Mesendoderm (in vitro differentiated cells): ENCODE data around the gene MCAM.
A peak's percentile ranks its signal among the peaks of the same experiment; 100 is the strongest.

Experiments
- DNase-seq: peaks from one replicate; pipeline ENCODE4 v3.0.0; 2013
- H2AK5ac ChIP-seq: 2 replicates; pipeline ENCODE4 v1.6.1; 2013; ENCODE audit warnings: low read length, inconsistent platforms
- H2BK120ac ChIP-seq: 2 replicates; pipeline ENCODE4 v1.6.1; 2013; ENCODE audit warnings: low read depth, mild to moderate bottlenecking, low read length, moderate library complexity, mixed read lengths
- H2BK15ac ChIP-seq: replicated peaks from 2 replicates; pipeline ENCODE4 v1.6.1; 2013; ENCODE audit warnings: low read depth, mild to moderate bottlenecking, moderate library complexity
- H2BK5ac ChIP-seq: 2 replicates; pipeline ENCODE4 v1.6.1; 2013; ENCODE audit warnings: low read length, inconsistent platforms
- H3K18ac ChIP-seq: 2 replicates; pipeline ENCODE4 v1.6.1; 2013; ENCODE audit warnings: mild to moderate bottlenecking, low read length, mixed read lengths
- H3K23ac ChIP-seq: one replicate; pipeline ENCODE4 v1.6.1; 2013; ENCODE audit warnings: low read length
- H3K27ac ChIP-seq: 2 replicates; pipeline ENCODE4 v1.5.1; 2013; ENCODE audit warnings: low read depth, mild to moderate bottlenecking, inconsistent platforms, low read length, moderate library complexity
- H3K27me3 ChIP-seq: 2 replicates; pipeline ENCODE4 v1.6.1; 2013; ENCODE audit warnings: low read length, control low read depth, mild to moderate bottlenecking, inconsistent platforms; ENCODE audit not compliant: insufficient read depth, poor library complexity
- H3K36me3 ChIP-seq: 2 replicates; pipeline ENCODE4 v1.6.1; 2013; ENCODE audit warnings: low read length, inconsistent platforms; ENCODE audit not compliant: control insufficient read depth, insufficient read depth
- H3K4ac ChIP-seq: one replicate; pipeline ENCODE4 v1.6.1; 2013; ENCODE audit warnings: low read depth, mild to moderate bottlenecking, low read length, moderate library complexity
- H3K4me1 ChIP-seq: 2 replicates; pipeline ENCODE4 v1.6.1; 2013; ENCODE audit warnings: low read depth, low read length, inconsistent platforms; ENCODE audit not compliant: control insufficient read depth
- H3K4me2 ChIP-seq: 2 replicates; pipeline ENCODE4 v1.6.1; 2013; ENCODE audit warnings: low read length
- H3K4me3 ChIP-seq: 2 replicates; pipeline ENCODE4 v1.5.1; 2013; ENCODE audit warnings: mild to moderate bottlenecking, low read length
- H3K56ac ChIP-seq: one replicate; pipeline ENCODE4 v1.6.1; 2013; ENCODE audit warnings: low read length
- H3K79me1 ChIP-seq: 2 replicates; pipeline ENCODE4 v1.6.1; 2013; ENCODE audit warnings: low read length, inconsistent platforms
- H3K79me2 ChIP-seq: 2 replicates; pipeline ENCODE4 v1.6.1; 2013; ENCODE audit warnings: mild to moderate bottlenecking, low read length; ENCODE audit not compliant: control insufficient read depth, insufficient read depth
- H3K9ac ChIP-seq: 2 replicates; pipeline ENCODE4 v1.6.1; 2013; ENCODE audit warnings: low read length, inconsistent platforms
- H4K5ac ChIP-seq: one replicate; pipeline ENCODE4 v1.6.1; 2013; ENCODE audit warnings: low read length
- H4K8ac ChIP-seq: one replicate; pipeline ENCODE4 v1.6.1; 2013; ENCODE audit warnings: low read depth, mild to moderate bottlenecking, control low read depth, low read length, moderate library complexity
- WGBS: extraction: QIAGEN DNeasy Blood & Tissue Kit; methylation state at CpG from one replicate; pipeline ENCODE4 v1.1.7; 2013; ENCODE audit warnings: low lambda C conversion rate, missing lambda C conversion rate; ENCODE audit not compliant: insufficient coverage; ENCODE audit errors: extremely low coverage; 5-methylcytosine and 5-hydroxymethylcytosine counted together

The MCAM gene

GRCh38 chr11:119338965-119339588 is 22.1 kb upstream of the MCAM start:
- Histone ChIP-seq H3K79me1 (peaks cover 16% of the 10 kb centered on the region), H3K4me2 (no peak overlapping the region), H3K36me3 (no peaks in the 10 kb centered on the region), H3K4me1 (peaks cover 12% of the 10 kb centered on the region), H4K5ac (no peak overlapping the region), H3K4ac (no peak overlapping the region), H4K8ac (no peak overlapping the region), H3K18ac (no peak overlapping the region), H3K56ac (peak overlapping the region; percentile 71), H3K79me2 (peaks cover 20% of the 10 kb centered on the region), H2BK5ac (no peak overlapping the region), H2AK5ac (no peak overlapping the region), H3K9ac (peak overlapping the region; percentile 29), H3K27me3 (peaks cover 11% of the 10 kb centered on the region), H3K27ac (no peak overlapping the region), H3K23ac (peak overlapping the region; percentile 80), H3K4me3 (no peak overlapping the region), H2BK15ac (no peak overlapping the region), H2BK120ac (no peak overlapping the region)
- no CpG with 5 or more reads among the region's 11 CpGs for WGBS
- DNase-seq = no peak

- Histone ChIP-seq H4K8ac (no peak overlapping the region), H2BK5ac (no peak overlapping the region), H3K18ac (peak overlapping the region; percentile 4), H3K4me3 (no peak overlapping the region), H3K4me1 (peaks cover 14% of the 10 kb centered on the region), H3K9ac (peak overlapping the region; percentile 35), H3K4ac (no peak overlapping the region), H3K79me2 (peaks cover 20% of the 10 kb centered on the region), H3K27me3 (peaks cover 11% of the 10 kb centered on the region), H3K36me3 (no peaks in the 10 kb centered on the region), H2BK15ac (no peak overlapping the region), H2BK120ac (no peak overlapping the region), H3K79me1 (peaks cover 16% of the 10 kb centered on the region), H3K56ac (peak overlapping the region; percentile 82), H2AK5ac (no peak overlapping the region), H4K5ac (no peak overlapping the region), H3K27ac (no peak overlapping the region), H3K23ac (no peak overlapping the region), H3K4me2 (peak overlapping the region; percentile 48)
- DNase-seq = peak; percentile 92
- no CpG with 5 or more reads among the region's 17 CpGs for WGBS
Measured at GRCh38 chr11:119338318-119338890, 21.5 kb upstream of the MCAM start.

GRCh38 chr11:119337581-119338317 is 20.8 kb upstream of the MCAM start:
- Histone ChIP-seq H3K27ac (peak overlapping the region; percentile 62), H3K9ac (peak overlapping the region; percentile 67), H3K79me2 (peaks cover 20% of the 10 kb centered on the region), H3K18ac (peak overlapping the region; percentile 4), H3K23ac (no peak overlapping the region), H3K79me1 (peaks cover 16% of the 10 kb centered on the region), H4K8ac (no peak overlapping the region), H4K5ac (no peak overlapping the region), H3K36me3 (no peaks in the 10 kb centered on the region), H3K4ac (no peak overlapping the region), H3K56ac (peak overlapping the region; percentile 82), H2AK5ac (no peak overlapping the region), H3K4me2 (peak overlapping the region; percentile 34), H3K27me3 (peaks cover 11% of the 10 kb centered on the region), H2BK5ac (peak overlapping the region; percentile 62), H3K4me1 (peaks cover 14% of the 10 kb centered on the region), H2BK120ac (no peak overlapping the region), H2BK15ac (no peak overlapping the region), H3K4me3 (no peak overlapping the region)
- WGBS = no CpG with 5 or more reads among the region's 9 CpGs
- DNase-seq = peak; percentile 90

GRCh38 chr11:119336744-119337469 is 20.0 kb upstream of the MCAM start:
- no peak overlapping the region for H3K23ac ChIP-seq
- no peak overlapping the region for H4K5ac ChIP-seq
- peak overlapping the region; percentile 62 for H3K27ac ChIP-seq
- H3K9ac ChIP-seq = peak overlapping the region; percentile 67
- no peak overlapping the region for H2BK120ac ChIP-seq
- no peaks in the 10 kb centered on the region for H3K36me3 ChIP-seq
- no CpG with 5 or more reads among the region's 9 CpGs for WGBS
- peaks cover 16% of the 10 kb centered on the region for H3K79me1 ChIP-seq
- H3K56ac ChIP-seq = peak overlapping the region; percentile 82
- no peak for DNase-seq
- no peak overlapping the region for H4K8ac ChIP-seq
- peaks cover 20% of the 10 kb centered on the region for H3K79me2 ChIP-seq
- no peak overlapping the region for H3K18ac ChIP-seq
- H2BK5ac ChIP-seq = no peak overlapping the region
- H3K4me1 ChIP-seq = peaks cover 14% of the 10 kb centered on the region
- peaks cover 11% of the 10 kb centered on the region for H3K27me3 ChIP-seq
- H2BK15ac ChIP-seq = no peak overlapping the region
- no peak overlapping the region for H3K4me3 ChIP-seq
- H3K4ac ChIP-seq = no peak overlapping the region
- no peak overlapping the region for H2AK5ac ChIP-seq
- peak overlapping the region; percentile 17 for H3K4me2 ChIP-seq

- no peak for DNase-seq
- Histone ChIP-seq H3K27me3 (peaks cover 6% of the 10 kb centered on the region), H3K56ac (peak overlapping the region; percentile 100), H3K18ac (no peak overlapping the region), H4K8ac (no peak overlapping the region), H3K36me3 (no peaks in the 10 kb centered on the region), H2BK5ac (no peak overlapping the region), H2BK120ac (no peak overlapping the region), H3K9ac (peak overlapping the region; percentile 100), H2BK15ac (no peak overlapping the region), H3K79me2 (peaks cover 20% of the 10 kb centered on the region), H3K4me3 (no peak overlapping the region), H2AK5ac (no peak overlapping the region), H3K79me1 (peaks cover 16% of the 10 kb centered on the region), H3K23ac (no peak overlapping the region), H3K4me2 (peak overlapping the region; percentile 86), H3K27ac (no peak overlapping the region), H4K5ac (no peak overlapping the region), H3K4ac (no peak overlapping the region), H3K4me1 (peaks cover 14% of the 10 kb centered on the region)
- WGBS = no CpG with 5 or more reads among the region's 30 CpGs
Measured at GRCh38 chr11:119335655-119336543, 19.0 kb upstream of the MCAM start.
